Renal pelvis (tissue), 12 donors: ENCODE data around the gene EXO1. TPM values are rescaled to one million over a fixed set of nuclear protein-coding genes. Genes with fewer than 3 reads are reported as not detected.
"Not testable (repeated sequence)": the region's sequence is repeated elsewhere in the genome, so short reads cannot be mapped to it uniquely, and the experiment has no call there.

Experiments used
- DNase-seq: peaks from one replicate; pipeline ENCODE4 v3.0.0-alpha.2; 2013
- long read RNA-seq, 16 experiments: transcript quantifications; one replicate each; lab custom pipeline, GENCODE V29; 2026
- polyA plus RNA-seq, 3 donors: library from polyadenylated mRNA; unstranded; fragments of 120-200 nt; gene quantifications; one replicate each; pipeline ENCODE4 v1.2.1, GENCODE V29; 2013; ENCODE audit not compliant: insufficient read length in 3 of 3

Gene EXO1
- 10 to 100 TPM; 14.1 to 14.4 (median 14.2) TPM for polyA plus RNA-seq
- long read RNA-seq, donor 1, result 0 reads
- long read RNA-seq, donor 2, result 0 reads
- long read RNA-seq, donor 3, result 0 reads
- long read RNA-seq, donor 4, result 0 reads
- long read RNA-seq, donor 5, partial matches to known transcripts, result 0 of 1 reads
- long read RNA-seq, donor 5, other reads (novel, unspliced or antisense), result 0 of 1 reads
- long read RNA-seq, donor 6, partial matches to known transcripts, result 0 of 1 reads
- long read RNA-seq, donor 6, other reads (novel, unspliced or antisense), result 0 of 1 reads
- long read RNA-seq, donor 7, result 0 reads
- long read RNA-seq, donor 8, result 0 reads
- long read RNA-seq, donor 9, result 0 reads
- long read RNA-seq, donor 10, result 0 reads
- long read RNA-seq, donor 11, result 0 reads
- long read RNA-seq, donor 12, partial matches to known transcripts, result 0 of 1 reads
- long read RNA-seq, donor 12, other reads (novel, unspliced or antisense), result 0 of 1 reads
- long read RNA-seq, donor 13, partial matches to known transcripts, result 0 of 1 reads
- long read RNA-seq, donor 13, other reads (novel, unspliced or antisense), result 0 of 1 reads
- long read RNA-seq, donor 14, result 0 reads
- long read RNA-seq, donor 15, result 0 reads
- long read RNA-seq, donor 16, partial matches to known transcripts, result 0 of 1 reads
- long read RNA-seq, donor 16, other reads (novel, unspliced or antisense), result 0 of 1 reads

DNA sequence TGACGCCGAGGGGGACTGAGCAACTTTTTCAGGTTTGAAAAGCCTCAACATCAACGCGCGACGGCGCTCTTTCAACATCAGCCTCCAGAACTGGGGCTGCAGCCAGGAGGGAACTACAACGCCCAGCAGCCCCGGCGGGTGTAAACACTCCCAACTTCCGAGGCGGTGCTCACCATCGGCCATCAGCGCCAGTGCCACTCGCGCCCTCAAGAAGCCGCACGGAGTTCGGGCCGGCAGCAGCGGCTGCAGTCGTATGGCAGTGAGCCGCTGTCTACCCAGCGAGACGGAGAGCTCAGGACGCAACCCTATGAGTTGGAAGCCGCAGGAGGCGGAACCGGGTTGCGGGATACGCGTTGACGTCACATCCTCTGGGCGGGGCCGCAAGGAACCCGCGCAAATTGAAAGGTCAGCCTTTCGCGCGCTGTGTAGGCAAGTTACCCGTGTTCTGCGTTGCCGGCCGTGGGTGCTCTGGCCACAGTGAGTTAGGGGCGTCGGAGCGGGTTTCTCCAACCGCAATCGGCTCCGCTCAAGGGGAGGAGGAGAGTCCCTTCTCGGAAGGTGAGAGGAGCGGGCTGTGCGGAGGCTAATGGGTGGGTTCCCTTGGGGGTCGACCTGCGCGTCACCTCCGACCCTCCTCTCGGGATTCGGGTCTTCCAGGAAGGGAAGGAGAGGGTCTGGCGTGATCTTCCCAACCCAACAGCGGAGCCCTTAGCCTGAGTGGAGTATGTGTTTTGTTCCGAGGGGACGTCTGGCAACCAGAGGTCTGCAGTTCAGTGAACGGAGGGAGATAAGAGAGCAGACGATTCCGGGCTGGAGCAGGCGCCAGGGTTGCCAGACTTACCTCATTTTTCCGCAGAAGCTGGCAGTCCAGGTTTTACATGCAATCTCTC lies at the start of gene EXO1:
EXO1 (plus strand) TSS at position 409 of the 890 bp plus-strand sequence. CDS start 2,222 bp downstream, outside the sequence.
- DNase-seq, result peak; percentile 93

DNA sequence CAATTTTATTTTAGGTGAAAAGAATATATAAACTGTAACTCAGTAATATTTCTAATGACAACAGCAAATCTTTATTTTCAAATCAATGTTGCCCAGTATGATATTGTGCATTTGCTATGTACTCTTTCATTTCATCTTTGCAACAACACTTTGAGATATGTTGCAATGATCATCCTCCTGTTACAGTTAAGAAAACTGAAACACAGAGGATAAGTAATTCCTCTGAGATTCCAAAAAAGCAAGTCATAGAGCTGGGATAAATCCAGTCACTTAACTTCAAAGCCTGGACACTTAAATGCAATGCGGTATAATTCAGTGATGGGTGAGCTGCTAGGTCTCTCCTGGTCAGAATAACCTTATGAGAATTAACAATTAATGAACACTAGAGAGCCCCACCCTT lies 48.6 kb upstream of the EXO1 start:
- DNase-seq, result no peak

DNA sequence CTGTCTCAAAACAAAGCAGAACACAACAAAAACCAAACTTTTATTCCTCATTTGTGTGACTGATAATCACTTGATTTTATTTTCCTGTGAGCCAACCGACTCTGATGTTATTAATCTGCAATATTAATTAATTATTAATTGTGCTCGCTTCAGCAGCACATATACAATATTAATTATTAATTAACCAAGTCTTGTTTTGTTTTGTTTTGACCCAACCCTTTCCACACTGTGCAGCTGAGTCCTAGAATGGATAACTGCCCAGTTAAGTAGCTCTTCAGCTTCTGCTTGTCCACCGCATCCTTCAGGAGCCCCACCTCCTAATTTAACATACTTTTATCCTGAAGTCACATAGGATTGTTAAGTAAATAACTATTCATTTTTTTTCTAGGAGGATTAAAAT lies 47.4 kb upstream of the EXO1 start:
- no peak for DNase-seq

DNA sequence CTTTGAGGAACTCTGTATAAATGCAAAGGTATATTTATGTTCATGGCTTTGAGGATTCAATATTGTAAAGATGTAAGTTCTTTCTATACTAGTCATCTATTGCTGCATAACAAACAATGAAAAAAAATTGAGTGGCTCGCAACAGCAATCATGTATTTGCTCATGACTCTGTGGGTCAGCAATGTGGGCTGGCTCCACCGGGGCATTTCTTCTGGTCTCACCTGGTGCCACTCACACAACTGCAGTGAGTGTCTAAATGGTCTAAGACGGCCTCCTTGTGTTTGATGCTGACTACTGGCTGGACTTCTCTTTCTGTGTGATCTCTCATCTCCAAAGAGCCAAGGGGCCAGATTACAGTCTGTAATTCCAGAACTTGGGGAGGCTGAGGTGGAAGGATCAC lies 45.1 kb upstream of the EXO1 start:
- no peak for DNase-seq

DNA sequence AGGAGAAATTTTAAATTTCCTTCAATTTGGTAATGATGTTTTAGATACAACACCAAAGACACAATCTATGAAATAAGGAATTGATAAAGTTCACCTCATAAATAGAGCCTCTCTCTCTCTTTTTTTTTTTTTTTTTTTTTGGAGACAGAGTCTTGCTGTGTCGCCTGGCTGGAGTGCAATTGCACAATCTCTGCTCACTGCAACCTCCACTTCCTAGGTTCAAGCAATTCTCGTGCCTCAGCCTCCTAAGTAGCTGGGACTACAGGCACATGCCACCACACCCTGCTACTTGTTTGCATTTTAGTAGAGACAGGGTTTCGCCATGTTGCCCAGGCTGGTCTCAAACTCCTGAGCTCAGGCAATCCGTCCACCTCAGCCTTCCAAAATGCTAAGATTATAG lies 43.3 kb upstream of the EXO1 start:
- not testable (repeated sequence) for DNase-seq

DNA sequence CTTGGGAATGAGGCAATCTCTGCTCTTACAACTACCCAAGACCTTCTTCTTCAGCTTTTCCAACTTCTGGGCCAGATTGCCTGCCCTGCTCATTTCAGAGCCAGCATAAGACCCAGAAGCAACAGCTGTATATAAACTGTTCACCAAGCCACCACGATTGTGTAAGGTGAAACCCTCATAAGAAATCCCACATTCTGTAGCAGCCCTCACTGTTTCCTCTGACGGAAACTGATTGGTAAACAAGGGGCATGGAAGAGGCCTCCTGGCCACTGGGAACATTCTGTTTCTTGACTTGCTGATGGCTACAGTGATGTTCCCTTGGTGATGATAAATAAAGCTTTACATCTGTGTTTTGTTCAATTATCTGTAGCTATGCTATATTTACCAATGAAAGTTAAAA lies 39.7 kb upstream of the EXO1 start:
- no peak for DNase-seq

DNA sequence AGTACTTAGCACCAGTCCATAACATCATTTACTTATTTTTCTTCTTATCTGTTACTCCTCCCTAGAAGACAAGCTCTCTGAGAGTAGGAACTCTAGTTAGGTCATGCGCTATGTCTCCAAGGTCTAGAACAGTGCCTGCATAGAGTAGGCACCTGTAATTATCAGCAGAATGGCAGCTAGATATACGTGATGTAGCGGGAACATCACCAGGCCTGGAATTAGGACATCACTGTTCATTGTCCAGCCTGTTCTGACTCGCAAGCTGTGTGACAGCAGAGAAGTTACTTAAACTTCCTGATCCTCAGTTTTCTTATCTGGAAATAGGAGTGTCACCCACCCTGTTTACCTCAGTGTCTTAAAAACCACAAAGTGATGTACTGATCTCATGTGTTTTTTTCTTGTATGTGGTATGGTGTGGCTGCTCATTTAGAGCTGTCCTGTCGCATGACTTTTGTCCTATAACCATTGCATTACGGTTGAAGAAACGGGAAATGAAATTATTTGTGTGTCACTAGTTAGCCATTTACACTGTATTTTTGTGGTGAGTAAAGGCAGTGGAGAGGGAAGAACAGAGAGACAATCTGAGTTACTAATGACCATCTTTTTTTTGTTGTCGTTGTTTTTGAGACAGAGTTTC lies 37.1 kb upstream of the EXO1 start:
- DNase-seq, result no peak

DNA sequence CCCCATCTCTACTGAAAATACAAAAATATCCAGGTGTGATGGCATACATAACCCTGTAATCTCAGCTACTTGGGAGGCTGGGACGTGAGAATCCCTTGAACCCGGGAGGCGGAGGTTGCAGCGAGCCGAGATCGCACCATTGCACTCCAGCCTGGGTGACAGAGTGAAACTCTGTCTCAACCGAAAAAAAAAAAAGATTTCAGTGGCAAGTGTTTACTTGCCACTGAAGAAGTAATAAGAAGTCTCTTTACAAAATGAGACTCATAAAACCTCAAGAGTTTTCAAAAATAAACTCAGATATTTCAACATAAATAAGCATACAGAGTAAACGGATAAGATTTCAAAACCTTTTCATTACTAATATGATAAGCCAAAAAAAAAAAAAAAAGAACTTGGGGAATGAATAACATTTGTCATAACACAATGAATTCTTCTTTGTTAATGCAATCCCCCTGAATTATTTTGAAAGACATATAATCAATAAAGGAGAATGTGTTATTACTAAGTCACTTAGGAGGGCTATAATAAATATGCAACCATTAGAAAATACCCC lies 34.2 kb upstream of the EXO1 start:
- DNase-seq, result no peak

DNA sequence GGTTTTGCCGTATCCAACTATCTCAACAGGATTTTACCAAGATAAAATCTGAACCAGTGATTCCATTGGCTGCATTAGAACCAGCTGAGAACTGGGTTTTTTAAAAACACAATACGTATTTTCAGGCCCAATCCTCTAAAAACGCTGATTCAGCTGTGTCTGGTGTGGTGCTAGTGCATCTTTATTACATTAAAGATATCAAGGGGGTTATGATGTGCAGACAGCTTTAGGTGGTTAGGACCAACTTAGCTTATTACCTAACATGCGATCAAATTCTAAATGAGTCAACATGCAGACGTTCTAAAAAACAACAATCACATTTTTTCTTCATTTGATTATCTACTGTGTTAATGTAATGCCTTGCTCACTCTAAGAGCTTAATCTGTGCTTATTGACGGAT lies 32.0 kb upstream of the EXO1 start:
- no peak for DNase-seq

DNA sequence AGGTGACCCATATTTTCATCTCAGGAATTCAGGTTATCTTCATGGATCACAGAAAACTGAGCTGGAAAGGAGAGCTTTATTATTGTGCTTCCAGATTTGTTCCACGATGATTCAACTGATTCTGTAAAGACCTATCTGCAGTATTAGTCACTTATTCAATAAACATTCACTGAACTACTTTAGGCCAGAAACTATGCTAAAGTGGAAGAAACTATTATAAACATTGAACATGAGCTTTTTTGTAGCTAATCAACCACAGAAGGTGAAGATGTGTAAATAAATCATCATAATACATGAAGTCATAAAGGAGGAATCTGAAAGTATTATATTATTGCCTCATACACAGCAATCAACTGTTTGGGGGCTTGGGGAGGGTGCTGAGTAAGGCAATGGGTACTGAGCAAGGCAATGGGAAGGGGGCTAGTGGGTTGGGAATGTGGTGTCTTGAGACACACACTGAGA lies 30.6 kb upstream of the EXO1 start:
- no peak for DNase-seq

DNA sequence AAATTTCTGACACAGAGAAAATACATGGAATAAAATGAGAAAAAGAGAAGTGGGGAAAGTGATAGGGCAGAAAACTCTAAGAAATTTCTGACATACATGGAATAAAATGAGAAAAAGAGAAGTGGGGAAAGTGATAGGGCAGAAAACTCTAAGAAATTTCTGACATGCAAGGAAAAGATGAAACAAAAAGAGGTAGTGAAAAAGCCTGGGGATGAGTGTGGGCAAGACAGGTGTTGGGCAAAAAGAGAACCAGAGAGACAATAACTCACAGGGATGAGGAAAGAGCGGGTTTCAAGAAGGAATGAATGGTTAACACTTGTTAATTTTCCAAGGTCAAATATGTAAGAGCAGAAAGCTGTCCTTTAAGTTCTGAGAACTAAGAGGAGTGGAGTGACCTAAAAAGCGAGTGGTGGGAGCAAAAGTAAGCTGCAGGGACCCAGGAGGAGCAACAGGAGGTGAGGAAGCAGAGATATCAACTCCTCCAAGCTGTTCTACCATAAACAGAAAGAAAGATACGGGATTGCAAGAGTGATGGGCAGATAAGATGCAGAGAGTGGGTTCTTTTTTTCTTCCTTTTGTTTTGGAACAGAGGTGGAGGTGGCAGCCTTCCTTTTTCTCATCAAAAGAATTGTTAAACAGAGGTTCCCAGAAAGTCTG lies 29.9 kb upstream of the EXO1 start:
- no peak for DNase-seq

DNA sequence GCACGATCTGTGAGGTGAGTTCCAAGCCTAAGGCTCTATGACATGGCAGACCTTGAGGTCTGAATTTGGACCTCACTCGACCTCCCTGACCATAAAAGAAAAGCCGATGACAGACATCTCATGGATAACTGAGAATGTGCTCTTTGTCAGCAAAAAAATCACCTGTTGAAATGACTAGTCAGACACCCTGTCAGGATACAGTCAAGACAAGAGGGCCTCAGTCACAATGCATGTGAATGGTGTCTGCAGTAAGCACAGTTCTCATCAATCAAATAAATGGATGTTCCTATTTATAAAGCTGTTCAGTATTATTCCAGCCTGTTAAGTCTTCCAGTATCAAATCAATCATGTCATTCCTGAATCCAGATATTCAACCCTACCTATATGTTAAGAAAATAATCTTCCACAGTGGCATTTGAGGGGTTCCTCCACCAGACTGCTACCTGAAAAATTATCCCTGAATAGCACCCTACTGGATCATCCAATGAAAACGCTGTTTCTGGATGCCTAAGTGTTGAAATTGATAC lies 28.6 kb upstream of the EXO1 start:
- no peak for DNase-seq

DNA sequence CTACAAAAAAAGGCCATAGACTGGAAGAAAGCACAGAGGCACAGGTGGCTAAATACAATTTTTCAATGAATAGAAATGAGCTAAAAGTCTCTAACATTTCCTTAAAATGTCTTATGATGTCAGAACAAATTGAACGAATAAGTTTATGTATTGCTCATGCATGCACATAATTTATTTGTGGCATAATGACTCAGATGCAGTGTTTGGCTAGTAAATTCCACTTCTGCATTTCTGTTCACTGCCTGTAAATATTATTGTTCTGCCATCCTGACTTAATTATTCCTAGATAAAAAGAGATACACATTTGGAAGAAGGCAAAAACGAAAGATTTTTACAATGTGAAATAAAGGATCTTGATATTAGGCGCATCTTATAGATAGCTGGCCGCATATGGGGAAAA lies 26.6 kb upstream of the EXO1 start:
- DNase-seq, result no peak

DNA sequence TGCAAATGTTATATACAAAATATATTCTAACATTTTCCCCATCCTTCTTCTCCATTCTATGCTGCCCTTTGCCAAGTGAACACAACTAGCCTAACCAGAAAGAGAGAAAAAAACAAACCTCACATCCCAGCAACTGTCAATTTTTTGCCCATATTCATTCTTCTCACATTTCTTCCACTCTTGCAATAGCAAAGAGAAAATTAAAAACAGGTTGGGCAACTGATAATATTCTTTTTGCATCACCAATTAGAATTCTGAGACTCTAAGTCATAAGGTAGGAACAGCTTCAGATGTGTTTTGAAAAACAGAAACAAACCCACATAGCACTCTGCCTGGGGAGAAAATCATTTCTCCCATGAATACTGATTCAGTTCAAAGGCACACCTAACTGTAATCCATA lies 25.2 kb upstream of the EXO1 start:
- DNase-seq, result no peak

DNA sequence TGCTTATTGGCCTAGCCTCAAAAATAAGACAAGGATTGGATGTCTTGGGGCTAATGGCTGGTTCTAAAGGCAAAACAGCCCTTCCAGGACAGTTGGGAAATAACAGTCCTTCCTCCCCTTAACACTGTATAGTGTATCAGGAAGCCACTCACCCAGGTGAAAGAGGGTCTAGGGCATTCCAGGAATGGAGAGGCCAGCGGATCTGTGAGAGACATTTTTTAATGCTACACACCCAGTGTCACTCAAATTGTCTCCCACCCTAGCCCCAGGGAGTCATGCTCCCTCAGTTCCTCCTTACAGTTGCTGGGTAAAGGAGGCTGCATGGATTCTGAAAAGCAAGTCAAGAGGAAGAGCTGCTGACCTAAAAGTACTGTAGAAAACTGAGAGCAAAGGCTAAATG lies 24.1 kb upstream of the EXO1 start:
- DNase-seq, result no peak

DNA sequence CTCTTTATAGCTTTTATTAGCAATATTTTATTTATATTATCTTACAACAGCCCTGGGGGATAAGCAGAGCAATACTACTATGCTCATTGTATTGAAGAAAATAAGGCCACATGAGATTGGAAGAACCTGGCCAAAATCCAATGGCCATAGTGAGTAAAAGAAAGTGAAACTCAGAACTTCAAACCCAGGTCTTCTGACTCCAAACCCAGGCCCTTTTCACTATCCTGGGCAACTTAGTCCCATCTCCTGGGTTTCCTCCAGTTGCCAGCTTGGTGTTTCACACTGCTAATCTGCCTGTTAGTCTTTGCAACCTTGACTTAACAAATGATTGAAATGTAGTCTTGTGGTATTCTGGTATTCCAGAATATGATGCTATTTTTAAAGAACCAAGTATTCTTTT lies 22.4 kb upstream of the EXO1 start:
- DNase-seq, result no peak

DNA sequence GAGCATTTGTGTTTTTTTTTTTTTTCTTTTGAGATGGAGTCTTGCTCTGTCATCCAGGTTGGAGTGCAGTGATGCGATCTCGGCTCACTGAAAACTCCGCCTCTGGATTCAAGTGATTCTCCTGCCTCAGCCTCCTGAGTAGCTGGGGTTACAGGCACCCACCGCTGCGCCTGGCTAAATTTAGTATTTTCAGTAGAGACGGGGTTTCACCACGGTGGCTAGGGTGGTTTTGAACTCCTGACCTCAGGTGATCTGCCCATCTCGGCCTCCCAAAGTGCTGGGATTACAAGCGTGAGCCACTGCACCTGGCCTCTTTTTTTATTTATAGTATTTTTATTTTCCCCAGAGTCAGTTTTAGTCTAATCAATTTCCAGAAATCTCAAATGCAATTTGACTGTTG lies 21.4 kb upstream of the EXO1 start:
- DNase-seq, result not testable (repeated sequence)

DNA sequence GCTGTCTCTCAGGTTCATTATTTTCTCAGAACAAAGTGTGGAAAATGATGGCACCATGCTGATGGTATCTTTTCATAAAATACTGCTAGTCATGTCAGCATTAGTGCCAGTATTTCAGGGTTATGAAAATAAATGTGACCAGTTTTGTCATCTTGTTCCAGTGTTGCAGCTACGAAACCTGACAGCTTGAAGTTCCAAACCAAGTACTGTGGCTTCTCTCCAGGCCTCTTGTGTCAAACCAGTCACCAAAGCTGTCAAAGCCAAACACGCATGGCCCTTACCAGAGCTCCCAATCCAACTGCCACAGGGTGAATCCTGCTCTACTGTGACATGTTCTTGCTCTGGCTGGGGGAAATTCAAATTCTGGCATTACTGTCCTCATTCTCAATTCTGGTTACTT lies 20.7 kb upstream of the EXO1 start:
- DNase-seq, result no peak

DNA sequence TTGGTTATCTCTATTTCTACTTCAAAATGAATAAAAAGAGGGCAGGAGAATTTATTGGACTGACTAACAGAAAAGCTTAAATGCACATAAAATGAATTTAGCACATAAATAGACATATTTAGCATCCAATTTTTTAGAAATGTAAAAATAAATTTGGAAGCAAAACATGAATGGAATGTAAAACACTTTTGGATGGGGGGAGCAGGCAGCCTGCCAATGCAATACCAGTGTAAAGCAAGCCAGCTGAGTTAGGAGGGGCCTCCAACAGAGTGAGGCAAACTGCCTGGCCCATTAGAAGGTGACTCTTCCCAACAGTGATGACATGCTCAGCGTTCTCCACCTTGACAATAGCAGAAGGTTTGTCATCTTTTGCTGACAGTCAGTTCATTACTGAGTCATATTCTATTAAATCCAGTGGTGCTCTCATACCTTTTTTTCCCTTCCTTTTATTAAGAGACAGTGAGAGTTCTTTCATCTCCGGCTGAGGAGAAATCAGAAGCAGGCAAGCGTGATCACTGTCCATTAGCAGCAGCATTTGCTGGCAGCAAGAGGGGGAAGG lies 19.5 kb upstream of the EXO1 start:
- DNase-seq, result no peak

DNA sequence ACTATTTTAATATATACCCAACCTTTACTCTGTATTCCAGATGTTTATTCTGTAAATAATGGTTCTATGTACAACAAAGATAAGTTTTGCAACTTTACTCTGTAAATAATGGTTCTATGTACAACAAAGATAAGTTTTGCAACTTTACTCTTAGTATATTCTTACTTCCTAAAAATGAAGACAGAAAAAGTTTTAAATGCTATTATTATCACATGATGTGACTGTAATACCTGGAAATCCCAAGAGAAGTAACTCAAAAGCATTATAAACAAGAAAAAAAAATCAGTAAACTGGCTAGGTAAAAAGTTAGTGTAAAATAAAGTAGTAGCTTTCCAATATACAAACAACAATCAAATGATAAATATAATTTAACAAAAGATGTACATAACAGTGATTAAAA lies 18.5 kb upstream of the EXO1 start:
- no peak for DNase-seq
